Liver (tissue), 9 donors: ENCODE results near the gene PLCL1. TPM values are rescaled to one million over a fixed set of nuclear protein-coding genes. Genes with fewer than 3 reads are reported as not detected.

Experiments used
- DNase-seq: peaks from one replicate; pipeline ENCODE4 v3.0.0-alpha.2; 2017; ENCODE audit warnings: low spot score
- H3K27ac ChIP-seq, 2 donors: one replicate each; pipeline ENCODE4 v1.7.0; 2013; ENCODE audit warnings: inconsistent platforms in 2 of 2, low read length in 2 of 2, control low read depth in 1 of 2, low read depth in 1 of 2, mild to moderate bottlenecking in 1 of 2
- H3K27me3 ChIP-seq, 4 donors: one replicate each; pipeline versions ENCODE4 v1.6.1 to v1.7.0; 2013; ENCODE audit warnings: low read length in 3 of 4, inconsistent platforms in 1 of 4, mild to moderate bottlenecking in 1 of 4, moderate library complexity in 1 of 4; ENCODE audit not compliant: control insufficient read depth in 4 of 4, insufficient read depth in 4 of 4
- H3K36me3 ChIP-seq, 4 donors: one replicate each; pipeline versions ENCODE4 v1.6.1 to v1.7.0; 2013; ENCODE audit warnings: low read length in 3 of 4, mild to moderate bottlenecking in 3 of 4, low read depth in 1 of 4, moderate library complexity in 1 of 4; ENCODE audit not compliant: control insufficient read depth in 4 of 4, insufficient read depth in 3 of 4
- H3K4me1 ChIP-seq, 4 donors: one replicate each; pipeline versions ENCODE4 v1.6.1 to v1.7.0; 2013; ENCODE audit warnings: low read length in 3 of 4, mild to moderate bottlenecking in 3 of 4, moderate library complexity in 1 of 4; ENCODE audit not compliant: control insufficient read depth in 4 of 4, insufficient read depth in 4 of 4
- H3K4me3 ChIP-seq, 3 donors: one replicate each; pipeline versions ENCODE4 v1.6.1 to v1.7.0; 2013; ENCODE audit warnings: low read length in 3 of 3, control low read depth in 1 of 3, low read depth in 1 of 3, mild to moderate bottlenecking in 1 of 3
- H3K9ac ChIP-seq, 2 donors: one replicate each; pipeline ENCODE4 v1.7.0; 2013; ENCODE audit warnings: low read length in 2 of 2, mild to moderate bottlenecking in 2 of 2, moderate library complexity in 2 of 2, control low read depth in 1 of 2, low read depth in 1 of 2
- H3K9me3 ChIP-seq, 4 donors: one replicate each; pipeline versions ENCODE4 v1.6.1 to v1.7.0; 2013; ENCODE audit warnings: low read length in 3 of 4; ENCODE audit not compliant: control insufficient read depth in 4 of 4
- FOXA1 ChIP-seq: IDR thresholded peaks from 2 replicates; pipeline ENCODE4 v1.6.1; 2016; ENCODE audit warnings: antibody characterized with exemption
- FOXA2 ChIP-seq: IDR thresholded peaks from 2 replicates; pipeline ENCODE4 v1.6.1; 2016; ENCODE audit warnings: antibody characterized with exemption
- GABPA ChIP-seq, 2 donors: IDR thresholded peaks in 1 of 2; conservative IDR thresholded peaks in 1 of 2; 2 replicates each; pipeline ENCODE4 v1.6.1; 2016; ENCODE audit warnings: antibody characterized with exemption in 2 of 2, mild to moderate bottlenecking in 1 of 2, moderate library complexity in 1 of 2
- HNF4A ChIP-seq, 2 donors: conservative IDR thresholded peaks; 2 replicates each; pipeline ENCODE4 v1.6.1; 2016; ENCODE audit warnings: antibody characterized with exemption in 2 of 2, mild to moderate bottlenecking in 2 of 2
- RAD21 ChIP-seq, 2 donors: IDR thresholded peaks; 2 replicates each; pipeline ENCODE4 v1.6.1; 2016; ENCODE audit warnings: antibody characterized with exemption in 2 of 2, mild to moderate bottlenecking in 2 of 2
- RXRA ChIP-seq, 2 donors: IDR thresholded peaks; 2 replicates each; pipeline ENCODE4 v1.6.1; 2017 to 2018; ENCODE audit warnings: antibody characterized with exemption in 2 of 2, mild to moderate bottlenecking in 1 of 2
- SP1 ChIP-seq: IDR thresholded peaks from 2 replicates; pipeline ENCODE4 v1.6.1; 2018; ENCODE audit warnings: antibody characterized with exemption, mild to moderate bottlenecking
- YY1 ChIP-seq: IDR thresholded peaks from 2 replicates; pipeline ENCODE4 v1.6.1; 2016; ENCODE audit warnings: antibody characterized with exemption, mild to moderate bottlenecking
- WGBS: extraction: QIAGEN DNeasy Blood & Tissue Kit; methylation state at CpG from one replicate; pipeline ENCODE4 v1.1.7; 2013; 5-methylcytosine and 5-hydroxymethylcytosine counted together
- polyA plus RNA-seq, 2 donors: library from polyadenylated mRNA; stranded (reverse) in 1 of 2; unstranded in 1 of 2; fragments of 200-250 nt in 1 of 2; fragments of >200 nt in 1 of 2; fragmentation: Nextera tagmentation in 1 of 2; extraction: Ambion mirVana in 1 of 2; gene quantifications; one replicate each; pipeline versions ENCODE4 v1.2.1 to v1.2.3, GENCODE V29; 2013 to 2015
- total RNA-seq, 2 donors: library from RNA; depleted of rRNA; stranded (reverse); fragments of >200 nt; gene quantifications; one replicate each; pipeline ENCODE4 v1.2.3, GENCODE V29; 2014
- TF ChIP-seq, protein P1 (sequence below): fragments of 150-350 bp; IDR thresholded peaks from 2 replicates; pipeline ENCODE4 v1.5.1; 2017; ENCODE audit warnings: improper control_type of control experiment, low read depth, low read length; ENCODE audit not compliant: missing input control
- TF ChIP-seq, protein P2 (sequence below): IDR thresholded peaks from 2 replicates; pipeline ENCODE4 v1.6.1; 2016; ENCODE audit warnings: antibody characterized with exemption
- donor health status: healthy.
- donor health status: healthy.
- donor health status: healthy.
- donor health status: healthy.
- donor health status: healthy.

PLCL1 gene
- total and polyA plus RNA-seq, 4 donors: 0.08 to 0.59 (median 0.31) TPM

DNA sequence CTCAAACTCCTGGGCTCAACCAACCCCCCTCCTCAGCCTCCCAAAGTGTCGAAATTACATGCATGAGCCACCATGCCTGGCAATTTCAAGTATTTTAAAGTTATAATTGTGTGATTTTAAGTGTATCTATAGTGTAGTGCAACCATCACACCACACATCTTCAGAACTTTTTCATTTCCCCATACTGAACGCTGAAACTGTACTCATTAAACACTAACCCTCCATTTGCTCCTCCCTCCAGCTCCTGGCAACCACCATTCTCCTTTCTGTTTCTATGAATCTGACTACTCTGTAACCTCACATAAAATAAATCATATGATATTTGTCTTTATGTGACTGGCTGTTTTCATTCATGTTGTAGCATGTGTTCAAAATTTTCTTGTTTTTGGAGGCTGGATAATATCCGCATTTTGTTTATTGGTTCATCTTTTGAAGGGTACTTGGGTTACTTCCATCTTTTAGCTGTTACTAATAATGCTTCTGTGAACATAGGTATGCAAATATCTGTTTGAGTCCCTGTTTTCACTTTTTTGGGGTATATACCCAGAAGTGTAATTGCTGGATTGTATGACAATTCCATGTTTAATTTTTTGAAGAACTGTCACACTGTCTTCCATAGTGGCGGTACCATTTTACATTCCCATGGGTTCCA lies 188.2 kb downstream of the PLCL1 start:
- Histone ChIP-seq H3K36me3 (no peaks in the 10 kb centered on the region), H3K4me3 (no peak overlapping the region), H3K27ac (no peak overlapping the region), H3K9me3 (no peaks in the 10 kb centered on the region), H3K4me1 (no peaks in the 10 kb centered on the region), H3K9ac (no peak overlapping the region), H3K27me3 (no peaks in the 10 kb centered on the region)
- no peak for DNase-seq
- 82% methylated on average over 4 of the region's 4 CpGs for WGBS
- TF ChIP-seq YY1 (no peak), FOXA1 (no peak)

DNA sequence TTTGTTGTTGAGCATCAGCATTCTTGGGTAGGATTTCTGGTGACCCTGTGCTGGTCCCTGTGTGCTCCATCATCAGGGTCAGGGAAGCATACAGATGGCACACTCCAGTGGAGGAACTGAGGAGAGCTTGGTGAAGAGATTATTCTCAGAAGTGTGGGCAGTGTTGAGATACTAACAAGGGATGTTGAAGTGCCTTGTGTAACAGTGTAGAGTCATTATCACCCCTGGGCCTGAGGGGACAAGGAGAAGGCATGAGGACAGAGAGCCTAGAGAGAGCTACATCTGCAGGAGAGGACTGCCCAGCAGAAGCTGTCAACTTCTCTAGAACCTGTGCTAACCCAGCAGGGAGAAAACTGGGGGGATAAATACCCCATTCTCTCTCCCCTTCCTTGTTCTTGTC lies 189.0 kb downstream of the PLCL1 start:
- no peaks in the 10 kb centered on the region for H3K9me3 ChIP-seq
- no peaks in the 10 kb centered on the region for H3K36me3 ChIP-seq
- no peaks in the 10 kb centered on the region for H3K4me1 ChIP-seq
- H3K4me3 ChIP-seq: no peak overlapping the region
- DNase-seq: no peak
- no peak overlapping the region for H3K9ac ChIP-seq
- no peak for TF ChIP-seq RAD21 (IDR thresholded peaks at IDR 0.05)
- no peaks in the 10 kb centered on the region for H3K27me3 ChIP-seq
- H3K27ac ChIP-seq: no peak overlapping the region

DNA sequence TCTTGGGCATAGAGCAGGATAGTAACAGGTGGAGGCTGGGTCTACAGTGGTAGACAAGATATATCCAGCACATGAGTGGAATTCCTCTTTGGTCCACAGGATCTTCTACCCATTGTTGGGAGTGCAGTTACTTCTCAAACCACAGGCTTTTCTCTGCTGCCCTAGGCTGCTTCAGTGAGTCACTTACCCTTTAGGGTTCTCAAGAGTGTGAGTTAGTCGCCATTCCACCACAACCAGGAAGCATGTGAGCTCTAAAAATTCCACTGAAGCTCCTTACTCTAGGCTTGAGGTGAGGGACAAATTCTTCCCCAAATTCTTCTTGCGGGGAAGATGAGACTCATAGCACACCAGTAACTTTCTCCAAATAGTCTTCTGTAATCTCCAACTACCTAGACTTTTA lies 189.4 kb downstream of the PLCL1 start:
- Histone ChIP-seq H3K4me3 (no peak overlapping the region), H3K36me3 (no peaks in the 10 kb centered on the region), H3K27me3 (no peaks in the 10 kb centered on the region), H3K9me3 (no peaks in the 10 kb centered on the region), H3K4me1 (no peaks in the 10 kb centered on the region), H3K9ac (no peak overlapping the region), H3K27ac (no peak overlapping the region)
- no peak for DNase-seq
- TF ChIP-seq HNF4A (conservative IDR thresholded peaks at IDR 0.05): no peak
- WGBS: 77% methylated on average over 2 of the region's 2 CpGs

DNA sequence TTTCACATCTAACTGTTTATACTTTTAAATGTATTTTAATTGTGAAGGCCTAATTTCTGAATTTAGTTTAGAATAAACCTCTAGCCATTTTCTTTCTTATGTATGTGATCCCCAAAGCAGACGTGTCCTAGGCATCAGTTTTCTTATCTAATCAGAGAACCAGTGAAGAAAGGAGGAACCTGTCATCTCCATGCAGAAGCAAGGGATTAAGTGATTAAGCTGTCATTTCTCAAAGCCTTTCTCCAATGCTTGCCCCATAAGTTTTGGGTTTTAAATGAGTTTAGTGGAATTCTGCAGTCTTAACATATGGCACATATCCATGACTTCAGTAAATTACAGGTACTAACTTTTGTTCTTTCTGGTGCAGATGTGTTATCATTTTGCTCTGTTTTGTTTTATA lies 190.4 kb downstream of the PLCL1 start:
- TF ChIP-seq RAD21 (IDR thresholded peaks at IDR 0.05) (no peak), GABPA (IDR thresholded peaks at IDR 0.05 in 1 of 2, conservative IDR thresholded peaks at IDR 0.05 in 1 of 2) (no peak), FOXA1 (no peak), FOXA2 (no peak), HNF4A (conservative IDR thresholded peaks at IDR 0.05) (no peak), RXRA (IDR thresholded peaks at IDR 0.05) (no peak), SP1 (no peak)
- TF ChIP-seq, protein P1, sequence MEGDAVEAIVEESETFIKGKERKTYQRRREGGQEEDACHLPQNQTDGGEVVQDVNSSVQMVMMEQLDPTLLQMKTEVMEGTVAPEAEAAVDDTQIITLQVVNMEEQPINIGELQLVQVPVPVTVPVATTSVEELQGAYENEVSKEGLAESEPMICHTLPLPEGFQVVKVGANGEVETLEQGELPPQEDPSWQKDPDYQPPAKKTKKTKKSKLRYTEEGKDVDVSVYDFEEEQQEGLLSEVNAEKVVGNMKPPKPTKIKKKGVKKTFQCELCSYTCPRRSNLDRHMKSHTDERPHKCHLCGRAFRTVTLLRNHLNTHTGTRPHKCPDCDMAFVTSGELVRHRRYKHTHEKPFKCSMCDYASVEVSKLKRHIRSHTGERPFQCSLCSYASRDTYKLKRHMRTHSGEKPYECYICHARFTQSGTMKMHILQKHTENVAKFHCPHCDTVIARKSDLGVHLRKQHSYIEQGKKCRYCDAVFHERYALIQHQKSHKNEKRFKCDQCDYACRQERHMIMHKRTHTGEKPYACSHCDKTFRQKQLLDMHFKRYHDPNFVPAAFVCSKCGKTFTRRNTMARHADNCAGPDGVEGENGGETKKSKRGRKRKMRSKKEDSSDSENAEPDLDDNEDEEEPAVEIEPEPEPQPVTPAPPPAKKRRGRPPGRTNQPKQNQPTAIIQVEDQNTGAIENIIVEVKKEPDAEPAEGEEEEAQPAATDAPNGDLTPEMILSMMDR: no peak
- TF ChIP-seq, protein P2, sequence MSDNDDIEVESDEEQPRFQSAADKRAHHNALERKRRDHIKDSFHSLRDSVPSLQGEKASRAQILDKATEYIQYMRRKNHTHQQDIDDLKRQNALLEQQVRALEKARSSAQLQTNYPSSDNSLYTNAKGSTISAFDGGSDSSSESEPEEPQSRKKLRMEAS: no peak

More for the DNA sequence above, 190.4 kb downstream of the PLCL1 start:
- Histone ChIP-seq H3K36me3 (no peaks in the 10 kb centered on the region), H3K4me3 (no peak overlapping the region), H3K27me3 (no peaks in the 10 kb centered on the region), H3K27ac (no peak overlapping the region), H3K4me1 (no peaks in the 10 kb centered on the region), H3K9me3 (no peaks in the 10 kb centered on the region), H3K9ac (no peak overlapping the region)
- WGBS: 52% methylated on average over 1 of the region's 1 CpG
- no peak for DNase-seq
